Activated CD4-positive, alpha-beta T cell treated with anti-CD3 and anti-CD28 coated beads, Interleukin-2, Interleukin-6, amounts not matched to agents 100 ng/mL and 50 ng/mL, durations not matched to agents 16 hours and 8 hours (primary cell): ENCODE data around the gene MED16.
"Not testable (repeated sequence)": the region's sequence is repeated elsewhere in the genome, so short reads cannot be mapped to it uniquely, and the experiment has no call there.

ENCODE experiments used
- DNase-seq: peaks from one replicate; pipeline ENCODE4 v3.0.0-alpha.2; 2020

Gene MED16

DNA sequence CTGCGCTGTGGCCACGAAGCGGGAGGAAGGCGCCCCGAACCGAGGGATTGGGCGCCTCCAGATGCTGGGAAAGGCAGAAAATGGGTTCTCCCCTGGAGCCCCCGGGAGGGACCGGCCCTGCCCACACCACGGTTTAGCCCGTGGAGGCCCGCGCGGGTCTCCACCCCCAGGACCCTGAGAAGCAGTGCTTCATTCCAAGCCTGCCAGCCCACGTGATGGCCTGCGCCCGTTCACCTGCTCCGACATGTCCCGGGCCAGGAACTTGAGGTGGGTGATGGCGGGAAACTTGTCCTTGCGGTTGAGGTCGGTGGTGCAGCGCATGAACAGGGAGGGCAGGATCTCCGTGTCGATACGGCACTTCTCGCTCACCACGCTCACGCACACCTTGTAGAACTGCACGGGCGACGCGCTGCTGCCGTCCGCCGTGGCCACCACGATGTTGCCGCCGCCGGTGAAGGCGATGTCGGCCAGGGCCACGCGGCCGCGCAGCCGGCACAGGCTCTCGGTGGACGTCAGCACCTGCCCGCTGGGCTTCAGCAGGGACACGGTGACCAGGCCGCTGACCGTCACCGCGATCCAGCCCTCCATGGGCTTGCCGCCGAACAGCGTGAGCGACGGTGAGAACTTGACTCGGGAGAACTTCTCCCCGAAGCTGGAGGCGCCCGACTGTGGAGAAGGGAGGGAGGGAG lies 7.3 kb downstream of the MED16 start:
- no peak for DNase-seq

DNA sequence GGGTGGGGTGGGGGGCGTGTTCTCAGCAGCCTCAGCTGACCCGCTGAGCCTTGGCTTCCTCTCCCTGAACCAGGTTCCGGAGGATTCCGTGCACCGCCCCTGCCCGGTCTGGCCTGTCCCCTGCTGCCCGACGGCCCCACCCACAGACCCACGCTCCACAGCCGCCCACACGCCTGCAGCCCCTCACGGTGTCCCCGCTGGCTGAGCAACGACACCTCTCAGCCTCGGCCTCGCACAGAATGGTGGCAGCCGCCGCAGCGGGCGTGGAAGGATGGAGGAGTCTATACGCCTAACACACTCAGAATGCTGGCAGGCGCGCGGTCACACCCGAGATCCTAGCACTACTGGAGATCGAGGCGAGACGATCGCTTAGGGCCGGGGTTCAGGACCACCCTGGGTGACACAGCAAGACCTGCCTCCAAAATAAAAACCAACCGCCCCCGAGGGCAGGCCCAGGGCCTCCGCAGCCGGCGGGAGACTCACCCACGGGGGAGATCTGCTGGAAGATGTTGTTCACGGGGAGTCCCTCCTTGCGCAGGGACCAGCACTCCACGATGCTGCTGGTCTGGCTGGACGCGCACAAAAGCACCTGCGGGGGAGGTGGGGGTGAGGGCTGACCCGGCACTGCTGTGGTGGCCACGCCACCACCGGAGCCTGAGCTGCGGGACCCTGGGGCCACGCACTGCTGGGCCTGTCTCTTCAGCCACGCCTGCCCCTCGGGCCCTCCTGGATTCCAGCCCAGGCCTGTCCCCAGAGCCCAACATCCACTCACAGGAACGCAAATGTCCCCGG lies 8.4 kb downstream of the MED16 start:
- DNase-seq: no peak

DNA sequence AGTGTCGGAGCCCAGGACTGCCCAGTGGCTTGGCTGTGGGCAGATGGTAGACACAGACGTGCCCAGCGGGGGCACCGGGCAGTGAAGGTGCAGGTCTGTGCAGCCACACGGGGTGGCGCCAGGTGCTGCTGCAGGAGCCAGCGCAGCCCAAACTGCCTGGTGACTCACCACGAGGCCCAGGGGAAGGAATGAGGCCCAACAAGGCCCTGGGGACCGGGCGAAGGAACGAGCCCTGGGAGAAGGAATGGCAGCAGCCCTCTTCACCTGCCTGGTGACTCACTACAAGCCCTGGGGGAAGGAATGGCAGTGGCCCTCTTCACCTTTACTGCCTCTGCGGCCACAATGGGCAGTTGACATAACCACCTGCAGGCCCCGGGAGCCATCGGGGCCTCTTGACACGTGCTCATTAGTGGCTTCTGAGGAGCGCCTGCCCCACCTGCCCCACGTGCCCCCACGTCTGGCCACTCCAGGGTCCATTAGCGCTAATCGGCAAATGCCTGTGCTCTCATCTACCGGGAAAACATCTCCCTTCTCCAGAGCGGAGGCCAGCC lies 9.3 kb downstream of the MED16 start:
- no peak for DNase-seq

DNA sequence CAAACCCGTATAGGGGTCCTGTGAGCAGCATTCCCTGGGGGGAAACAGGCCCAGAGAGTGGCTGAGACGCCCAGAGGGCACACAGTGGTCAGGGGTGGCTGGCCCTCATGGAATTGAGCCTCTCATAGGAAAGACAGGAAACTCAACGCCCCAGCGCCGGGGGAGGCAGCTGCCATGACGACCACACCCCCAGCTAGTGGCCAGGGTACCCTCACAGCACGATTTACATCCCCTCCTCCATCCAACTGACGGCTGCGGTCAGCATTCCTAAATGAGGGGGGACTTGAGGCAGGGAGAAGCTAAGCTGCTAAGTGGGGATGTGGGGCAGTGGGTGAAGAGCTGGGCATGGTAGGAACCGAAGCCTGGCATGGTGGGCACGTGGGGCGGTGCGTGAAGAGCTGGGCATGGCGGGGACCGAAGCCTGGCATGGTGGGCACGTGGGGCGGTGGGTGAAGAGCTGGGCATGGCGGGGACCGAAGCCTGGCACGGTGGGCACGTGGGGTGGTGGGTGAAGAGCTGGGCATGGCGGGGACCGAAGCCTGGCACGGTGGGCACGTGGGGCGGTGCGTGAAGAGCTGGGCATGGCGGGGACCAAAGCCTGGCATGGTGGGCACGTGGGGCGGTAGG lies 10.0 kb downstream of the MED16 start:
- no peak for DNase-seq

DNA sequence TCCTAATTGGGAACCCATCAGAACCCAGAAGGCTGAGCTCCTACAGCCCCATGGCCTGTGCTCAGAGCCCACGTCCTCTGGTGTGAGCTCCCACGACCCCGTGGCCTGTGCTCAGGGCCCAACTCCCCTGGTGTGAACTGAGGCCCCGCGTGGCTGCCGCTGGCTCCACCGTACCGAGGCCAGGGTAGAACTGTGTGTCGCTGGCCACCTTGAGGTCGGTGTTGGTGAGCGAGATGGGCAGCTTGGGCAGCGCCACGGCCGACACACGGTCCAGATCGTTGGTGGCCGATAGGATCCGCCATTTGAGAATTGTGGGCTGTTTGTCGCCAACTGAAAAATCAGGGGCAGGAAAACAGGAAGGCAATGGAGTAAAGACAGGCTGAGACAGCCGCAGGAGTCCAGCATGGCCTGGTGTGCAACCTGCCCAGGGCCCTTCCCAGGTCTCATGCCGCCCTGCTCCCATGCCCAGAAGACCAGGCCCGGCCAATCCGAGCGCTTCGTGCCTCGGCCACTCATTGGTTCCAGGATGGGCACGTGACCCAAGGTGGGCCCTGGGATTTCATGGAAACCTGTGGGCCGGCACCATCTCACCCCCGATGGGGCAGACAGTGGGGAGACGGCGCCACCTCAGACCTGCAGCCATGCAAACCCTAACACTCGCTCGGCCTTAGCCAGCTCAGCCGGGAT lies 11.5 kb downstream of the MED16 start:
- DNase-seq: no peak

DNA sequence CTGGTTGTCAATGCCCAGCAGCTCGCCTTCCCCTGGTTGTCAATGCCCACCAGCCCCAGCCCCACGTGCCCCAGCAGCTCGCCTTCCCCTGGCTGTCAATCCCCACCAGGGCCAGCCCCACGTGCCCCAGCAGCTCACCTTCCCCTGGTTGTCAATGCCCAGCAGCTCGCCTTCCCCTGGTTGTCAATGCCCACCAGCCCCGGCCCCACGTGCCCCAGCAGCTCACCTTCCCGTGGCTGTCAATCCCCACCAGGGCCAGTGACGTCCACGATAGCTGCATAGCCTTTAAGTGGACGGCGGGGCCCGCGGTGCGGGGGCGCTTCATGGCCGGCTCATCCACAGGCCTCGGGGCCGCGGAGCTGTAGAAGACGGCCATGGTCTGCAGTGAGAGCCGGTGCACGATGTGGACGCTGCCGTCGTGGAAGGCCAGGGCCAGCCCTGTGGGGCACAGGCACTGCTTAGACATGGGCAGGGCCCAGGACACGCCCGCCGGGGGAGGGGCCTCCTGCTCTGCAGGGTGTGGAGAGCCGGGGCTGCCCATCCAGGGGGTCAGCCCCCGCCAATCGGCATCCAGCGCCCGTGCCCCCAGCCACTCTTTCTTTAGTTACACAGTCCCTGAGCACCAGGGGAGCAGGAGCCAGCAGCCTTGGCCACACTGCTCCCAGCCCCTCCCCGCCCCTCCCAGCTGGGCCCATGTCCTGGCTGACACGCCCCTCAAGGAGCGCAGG lies 13.1 kb downstream of the MED16 start:
- DNase-seq: no peak

DNA sequence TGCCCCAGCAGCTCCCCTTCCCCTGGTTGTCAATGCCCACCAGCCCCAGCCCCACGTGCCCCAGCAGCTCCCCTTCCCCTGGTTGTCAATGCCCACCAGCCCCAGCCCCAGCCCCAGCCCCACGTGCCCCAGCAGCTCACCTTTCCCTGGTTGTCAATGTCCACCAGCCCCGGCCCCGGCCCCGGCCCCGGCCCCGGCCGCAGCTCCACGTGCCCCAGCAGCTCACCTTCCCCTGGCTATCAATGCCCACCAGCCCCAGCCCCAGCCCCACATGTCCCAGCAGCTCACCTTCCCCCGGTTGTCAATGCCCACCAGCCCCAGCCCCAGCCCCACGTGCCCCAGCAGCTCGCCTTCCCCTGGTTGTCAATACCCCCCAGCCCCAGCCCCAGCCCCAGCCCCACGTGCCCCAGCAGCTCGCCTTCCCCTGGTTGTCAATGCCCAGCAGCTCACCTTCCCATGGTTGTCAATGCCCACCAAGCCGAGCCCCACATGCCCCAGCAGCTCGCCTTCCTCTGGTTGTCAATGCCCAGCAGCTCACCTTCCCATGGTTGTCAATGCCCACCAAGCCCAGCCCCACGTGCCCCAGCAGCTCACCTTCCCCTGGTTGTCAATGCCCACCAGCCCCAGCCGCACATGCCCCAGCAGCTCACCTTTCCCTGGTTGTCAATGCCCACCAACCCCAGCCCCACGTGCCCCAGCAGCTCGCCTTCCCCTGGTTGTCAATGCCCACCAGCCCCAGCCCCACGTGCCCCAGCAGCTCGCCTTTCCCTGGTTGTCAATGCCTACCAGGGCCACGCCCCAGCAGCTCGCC lies 14.0 kb downstream of the MED16 start:
- DNase-seq: not testable (repeated sequence)

DNA sequence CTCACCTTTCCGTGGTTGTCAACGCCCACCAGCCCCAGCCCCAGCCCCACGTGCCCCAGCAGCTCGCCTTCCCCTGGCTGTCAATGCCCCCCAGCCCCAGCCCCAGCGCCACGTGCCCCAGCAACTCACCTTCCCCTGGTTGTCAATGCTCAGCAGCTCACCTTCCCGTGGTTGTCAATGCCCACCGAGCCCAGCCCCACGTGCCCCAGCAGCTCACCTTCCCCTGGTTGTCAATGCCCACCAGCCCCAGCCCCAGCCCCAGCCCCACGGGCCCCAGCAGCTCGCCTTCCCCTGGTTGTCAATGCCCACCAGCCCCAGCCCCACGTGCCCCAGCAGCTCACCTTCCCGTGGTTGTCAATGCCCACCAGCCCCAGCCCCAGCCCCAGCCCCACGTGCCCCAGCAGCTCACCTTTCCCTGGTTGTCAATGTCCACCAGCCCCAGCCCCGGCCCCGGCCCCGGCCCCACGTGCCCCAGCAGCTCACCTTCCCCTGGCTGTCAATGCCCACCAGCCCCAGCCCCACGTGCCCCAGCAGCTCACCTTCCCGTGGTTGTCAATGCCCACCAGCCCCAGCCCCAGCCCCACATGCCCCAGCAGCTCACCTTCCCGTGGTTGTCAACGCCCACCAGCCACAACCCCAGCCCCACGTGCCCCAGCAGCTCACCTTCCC lies 14.9 kb downstream of the MED16 start:
- not testable (repeated sequence) for DNase-seq

DNA sequence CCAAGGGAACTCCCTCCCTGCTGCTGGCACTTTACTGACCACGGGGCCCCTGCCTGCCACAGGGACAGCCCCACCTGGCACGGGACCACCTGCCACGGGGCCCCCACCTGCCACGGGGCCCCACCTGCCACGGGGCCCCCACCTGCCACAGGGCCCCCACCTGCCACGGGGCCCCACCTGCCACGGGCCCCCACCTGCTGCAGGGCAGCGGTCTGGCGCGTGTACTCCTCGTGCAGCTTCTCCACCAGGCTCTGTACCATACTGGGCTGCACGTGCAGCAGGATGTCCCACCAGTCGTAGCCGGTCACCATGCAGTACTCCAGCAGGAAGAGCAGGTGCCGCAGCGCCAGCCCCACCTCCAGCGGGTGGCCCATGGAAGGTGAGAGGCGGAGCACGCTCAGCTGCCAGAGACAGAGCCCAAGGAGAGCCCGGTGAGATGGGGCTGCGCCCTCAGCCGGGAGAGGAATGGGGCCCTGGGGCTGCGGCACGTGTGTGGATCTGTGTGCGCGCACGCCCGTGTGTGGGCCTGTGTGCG lies 16.1 kb downstream of the MED16 start:
- no peak for DNase-seq

DNA sequence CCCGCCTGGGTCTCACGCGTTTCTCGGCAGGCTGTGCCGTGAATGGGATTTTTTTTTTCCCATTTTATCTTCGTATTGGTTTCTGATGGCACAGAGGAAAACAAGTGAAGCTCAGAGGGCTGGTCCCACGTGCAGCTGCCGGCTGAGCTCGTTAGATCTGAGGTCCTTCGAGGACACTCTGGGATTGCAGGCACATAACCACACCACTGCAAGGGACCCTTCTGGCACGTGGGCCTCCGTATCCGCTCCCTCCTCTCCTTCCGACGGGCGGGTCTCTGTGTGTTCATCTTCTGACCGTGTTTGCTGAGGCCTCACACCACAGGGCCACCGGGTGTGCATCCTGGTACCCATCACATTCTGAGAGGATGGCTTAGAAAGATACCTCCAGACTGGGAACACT lies 16.9 kb downstream of the MED16 start:
- no peak for DNase-seq

DNA sequence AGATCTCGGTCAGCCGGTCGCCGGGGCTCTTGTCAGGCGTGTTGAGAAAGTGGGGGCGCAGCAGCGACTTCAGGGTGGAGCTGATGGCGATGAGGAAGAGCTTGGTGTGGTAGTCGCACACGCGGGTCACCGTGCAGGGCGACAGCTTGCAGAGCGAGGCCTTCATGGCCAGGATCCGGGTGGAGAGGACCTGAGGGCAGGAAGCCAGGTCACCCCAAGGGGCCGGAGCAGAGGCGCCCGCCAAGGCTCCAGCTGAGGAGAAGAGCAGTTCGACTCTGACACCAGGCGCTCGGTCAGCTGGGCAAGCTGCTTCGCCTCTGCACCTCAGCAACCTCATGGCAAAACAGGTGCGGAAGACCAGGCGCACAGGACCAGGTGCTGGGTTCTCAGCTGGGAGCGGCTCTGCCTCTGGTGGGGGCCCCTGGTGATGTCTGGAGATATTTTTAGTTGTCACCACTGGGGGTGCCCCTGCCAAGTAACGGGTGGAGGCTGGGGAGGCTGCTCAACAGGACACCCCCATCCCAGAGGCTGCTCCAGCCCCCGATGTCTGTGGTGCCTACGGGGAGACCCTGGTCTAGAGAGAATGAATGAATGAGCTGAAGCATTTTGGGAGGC lies 17.6 kb downstream of the MED16 start:
- DNase-seq: no peak

DNA sequence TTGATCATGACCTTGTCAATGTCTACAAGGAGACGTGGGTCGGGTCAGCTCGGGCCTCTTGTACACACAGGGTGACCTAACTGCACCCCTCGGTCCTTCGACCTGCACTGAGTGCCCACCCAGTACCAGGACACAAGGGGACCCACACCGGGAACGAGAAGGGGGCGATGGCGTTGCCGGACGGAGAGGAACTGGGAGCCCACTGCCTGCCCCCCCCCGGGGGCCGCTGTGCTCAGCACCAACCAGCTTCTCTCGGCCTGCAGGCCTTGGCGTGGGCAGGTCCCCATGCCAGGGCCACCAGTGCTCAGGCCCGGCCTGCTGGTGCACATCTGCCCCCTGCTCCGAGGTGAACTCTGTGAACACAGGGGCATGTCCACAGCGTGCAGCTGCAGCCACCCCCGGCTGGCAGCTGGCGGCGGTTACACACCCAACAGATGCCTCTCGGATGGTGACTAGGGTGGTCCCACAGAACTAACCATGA lies 19.4 kb downstream of the MED16 start:
- DNase-seq: no peak

DNA sequence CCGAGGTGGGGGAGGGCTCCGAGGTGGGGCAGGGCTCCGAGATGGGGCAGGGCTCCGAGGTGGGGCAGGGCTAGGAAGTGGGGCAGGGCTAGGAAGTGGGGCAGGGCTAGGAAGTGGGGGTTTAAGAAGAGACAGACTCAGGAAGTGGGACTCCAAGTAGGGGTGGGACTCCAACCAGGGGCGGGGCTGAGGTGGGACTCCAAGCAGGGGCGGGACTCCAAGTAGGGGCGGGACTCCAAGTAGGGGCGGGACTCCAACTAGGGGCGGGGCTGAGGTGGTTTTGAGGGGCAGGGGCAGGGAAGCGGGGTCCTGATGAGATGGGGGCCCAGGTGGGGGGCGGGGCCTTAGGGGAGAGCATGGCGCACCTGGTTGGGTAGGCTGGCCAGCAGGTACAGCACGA lies 19.9 kb downstream of the MED16 start:
- peak; percentile 85 for DNase-seq

DNA sequence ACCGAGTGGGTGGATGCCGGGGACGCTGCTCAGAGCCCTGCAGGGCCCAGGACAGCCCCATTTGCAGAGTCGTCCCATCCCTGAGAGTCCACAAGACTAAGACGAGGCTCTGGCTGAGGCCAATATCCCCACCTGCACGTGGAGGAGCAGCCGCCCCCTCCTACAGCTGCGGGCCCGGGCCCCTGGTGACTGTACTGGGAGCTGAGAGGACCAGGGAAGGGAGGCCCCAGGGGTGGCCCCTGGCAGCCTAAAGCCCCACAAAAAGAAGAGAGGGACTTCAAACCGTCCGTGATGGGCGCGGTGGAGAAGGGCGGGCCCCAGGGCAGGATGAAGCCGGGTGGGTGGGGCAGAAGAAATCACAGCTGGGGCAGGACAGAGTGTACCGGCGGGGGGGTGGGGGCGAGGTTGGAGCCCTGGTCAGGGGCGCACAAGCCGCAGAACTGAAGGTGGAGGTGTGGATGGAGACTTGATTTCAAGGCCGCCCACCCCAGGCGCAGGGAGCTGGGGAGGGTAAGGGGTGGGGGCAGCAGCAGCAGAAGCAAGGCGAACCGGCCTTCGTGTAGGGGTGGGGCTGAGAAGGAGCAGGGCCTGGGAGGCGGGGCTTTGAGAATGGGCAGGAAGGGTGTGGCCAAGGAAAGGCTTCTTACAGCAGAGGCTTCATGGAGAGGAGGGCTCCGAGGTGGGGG lies 20.6 kb downstream of the MED16 start:
- DNase-seq: peak; percentile 88

DNA sequence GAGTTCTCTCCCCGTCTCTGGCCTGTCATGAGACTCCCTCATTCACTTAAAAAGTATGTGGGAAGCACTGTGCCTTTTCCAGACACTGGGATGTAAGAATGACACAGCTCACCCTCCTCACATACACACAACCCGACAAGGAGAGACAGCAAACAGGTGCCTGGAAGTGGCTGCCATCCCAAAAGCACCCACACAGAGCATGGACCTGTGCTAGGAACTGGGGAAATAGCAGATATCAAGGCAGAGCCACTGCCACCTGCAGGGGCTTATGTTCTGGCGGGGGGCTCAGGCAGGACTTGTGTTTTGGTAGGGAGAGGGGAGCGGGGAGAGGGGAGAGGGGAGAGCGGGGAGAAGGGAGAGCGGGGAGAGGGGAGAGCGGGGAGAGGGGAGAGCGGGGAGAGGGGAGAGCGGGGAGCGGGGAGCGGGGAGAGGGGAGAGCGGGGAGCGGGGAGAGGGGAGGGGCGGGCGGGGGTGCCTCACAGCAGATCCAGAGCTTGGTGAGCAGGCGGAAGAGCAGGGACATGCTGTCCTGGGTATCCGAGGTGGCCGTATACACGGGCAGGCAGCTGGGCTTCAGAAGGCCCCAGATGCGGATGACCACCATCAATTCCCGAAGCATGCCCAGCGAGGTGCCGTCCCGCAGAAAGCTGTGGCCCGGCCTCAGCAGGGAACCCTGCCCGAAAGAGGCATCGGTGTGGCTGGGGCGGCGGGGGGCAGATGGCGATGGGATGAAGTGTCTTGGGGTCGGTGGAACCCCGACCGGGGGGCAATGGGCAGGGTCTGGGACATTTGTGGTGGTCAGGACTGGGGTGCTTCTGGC lies 21.3 kb downstream of the MED16 start:
- no peak for DNase-seq

DNA sequence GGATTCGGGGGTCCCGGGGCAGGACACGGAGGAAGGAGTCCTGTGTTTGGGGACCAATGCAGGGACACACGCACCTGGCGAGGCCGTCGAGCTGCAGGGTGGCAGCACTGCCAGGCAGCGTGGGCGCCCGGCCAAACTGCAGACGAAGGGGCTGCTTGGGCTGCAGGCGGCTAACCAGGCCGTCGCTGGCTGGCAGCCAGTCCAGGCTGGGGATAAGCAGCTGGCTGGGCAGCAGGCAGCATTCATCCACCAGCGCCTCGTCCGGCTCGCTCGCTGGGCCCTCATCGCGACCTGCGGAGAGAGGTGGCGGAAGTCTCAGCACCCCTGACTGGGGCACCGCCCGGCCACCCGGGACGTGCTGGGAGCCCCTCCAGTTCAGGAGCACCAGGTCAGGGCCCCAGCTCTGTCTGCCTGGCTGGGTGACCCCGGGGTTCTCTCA lies 22.0 kb downstream of the MED16 start:
- no peak for DNase-seq

DNA sequence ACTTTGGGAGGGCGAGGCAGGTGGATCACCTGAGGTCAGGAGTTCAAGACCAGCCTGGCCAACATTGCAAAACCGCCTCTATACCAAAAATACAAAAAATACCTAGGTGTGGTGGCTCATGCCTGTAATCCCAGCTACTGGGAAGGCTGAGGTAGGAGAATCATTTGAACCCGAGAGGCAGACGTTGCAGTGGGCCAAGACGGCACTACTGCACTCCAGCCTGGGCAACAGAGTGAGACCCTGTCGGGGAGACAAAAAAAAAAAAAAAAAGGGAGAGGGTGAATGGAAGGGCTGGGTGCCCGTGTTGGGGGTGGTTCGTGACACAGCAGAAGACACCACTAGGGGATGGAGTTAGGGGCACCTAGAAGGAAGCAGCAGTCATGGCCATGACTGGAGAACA lies 22.7 kb downstream of the MED16 start:
- no peak for DNase-seq
